DND-41 (cell line): ENCODE results near the gene SNX17.

Experiments used
- ATAC-seq: fragments of 200-7000 bp; cut with Tn5 transposase; 3 replicates; pipeline ENCODE4 v1.9.1; 2021; ENCODE audit warnings: low read depth; ENCODE audit not compliant: insufficient read depth
- DNase-seq: peaks from one replicate; pipeline ENCODE4 v3.0.0-alpha.2; 2020
- H2AFZ ChIP-seq: 2 replicates; pipeline ENCODE4 v1.6.0; 2012; ENCODE audit warnings: low read depth, low read length
- H3K27ac ChIP-seq: 2 replicates; pipeline ENCODE4 v1.5.1; 2012; ENCODE audit warnings: low read length, inconsistent platforms
- H3K27me3 ChIP-seq: fragments of 200-600 bp; sonication (generic); 2 replicates; pipeline ENCODE4 v1.6.0; 2012; ENCODE audit warnings: low read length, mild to moderate bottlenecking, inconsistent platforms; ENCODE audit not compliant: insufficient read depth, poor library complexity
- H3K36me3 ChIP-seq: 2 replicates; pipeline ENCODE4 v1.5.1; 2012; ENCODE audit warnings: low read length, inconsistent platforms; ENCODE audit not compliant: insufficient read depth
- H3K4me1 ChIP-seq: 2 replicates; pipeline ENCODE4 v1.5.1; 2012; ENCODE audit warnings: mild to moderate bottlenecking, low read length; ENCODE audit not compliant: insufficient read depth
- H3K4me2 ChIP-seq: 2 replicates; pipeline ENCODE4 v1.6.0; 2012; ENCODE audit warnings: mild to moderate bottlenecking, moderate library complexity, low read length, inconsistent platforms; ENCODE audit not compliant: insufficient read depth
- H3K4me3 ChIP-seq, 2 experiments: fragments of 200-600 bp in 1 of 2; shearing (Covaris generic) in 1 of 2; 2 replicates each; pipeline ENCODE4 v1.5.1; 2012 to 2016; ENCODE audit warnings: inconsistent platforms in 2 of 2, low read length in 2 of 2, mild to moderate bottlenecking in 2 of 2, low read depth in 1 of 2, moderate library complexity in 1 of 2
- H3K79me2 ChIP-seq: 2 replicates; pipeline ENCODE4 v1.6.0; 2012; ENCODE audit warnings: low read length, inconsistent platforms; ENCODE audit not compliant: insufficient read depth
- H3K9ac ChIP-seq: 2 replicates; pipeline ENCODE4 v1.6.0; 2012; ENCODE audit warnings: low read depth, mild to moderate bottlenecking, inconsistent platforms, low read length, moderate library complexity
- H3K9me3 ChIP-seq: 2 replicates; pipeline ENCODE4 v1.5.1; 2012; ENCODE audit warnings: low read length, moderate library complexity, mild to moderate bottlenecking, inconsistent platforms; ENCODE audit not compliant: insufficient read depth, severe bottlenecking
- H4K20me1 ChIP-seq: 2 replicates; pipeline ENCODE4 v1.6.0; 2012; ENCODE audit warnings: low read length; ENCODE audit not compliant: insufficient read depth
- CTCF ChIP-seq: IDR thresholded peaks from 2 replicates; pipeline ENCODE4 v1.5.1; 2012; ENCODE audit warnings: borderline replicate concordance, low read length, moderate library complexity, mild to moderate bottlenecking; ENCODE audit not compliant: poor library complexity, severe bottlenecking; ENCODE audit errors: extremely low read depth
- EZH2 ChIP-seq: IDR thresholded peaks from 3 replicates; pipeline ENCODE4 v1.6.1; 2012; ENCODE audit warnings: borderline replicate concordance, low read depth, mild to moderate bottlenecking, moderate library complexity, low read length, inconsistent platforms; ENCODE audit not compliant: severe bottlenecking

The SNX17 gene

GRCh38 chr2:27322766-27323595, 47.4 kb upstream of the SNX17 start, which contains the start of gene MPV17:
Gene MPV17, minus strand, starts transcription at chr2:27323097. Its CDS starts 580 bp downstream, at chr2:27322517.
- H2AFZ ChIP-seq, result peak within 1 kb of the TSS; percentile 92

GRCh38 chr2:27323596-27324285, 46.7 kb upstream of the SNX17 start:
- Histone ChIP-seq H4K20me1 (peaks cover 6% of the 10 kb centered on the region; the same call in 1 of the 2 replicates), H3K79me2 (peaks cover 35% of the 10 kb centered on the region), H3K4me3 (peak overlapping the region; percentile 89 to 91), H3K4me2 (peak overlapping the region; percentile 90), H3K9me3 (no peaks in the 10 kb centered on the region), H3K27me3 (no peaks in the 10 kb centered on the region), H2AFZ (peak overlapping the region; percentile 92), H3K27ac (peak overlapping the region; percentile 92), H3K36me3 (peaks cover 37% of the 10 kb centered on the region), H3K4me1 (peaks cover 35% of the 10 kb centered on the region), H3K9ac (peak overlapping the region; percentile 86)
- no peak for DNase-seq
- TF ChIP-seq EZH2, result no peak
- no peak for TF ChIP-seq CTCF
- ATAC-seq, result peak; percentile 12; the same call in 1 of the 3 replicates

More at GRCh38 chr2:27322766-27323595, 47.4 kb upstream of the SNX17 start, which contains the start of gene MPV17:
- peak; percentile 95 for ATAC-seq
- H3K4me2 ChIP-seq, result peak within 1 kb of the TSS; percentile 90
- peak within 1 kb of the TSS; percentile 92 for H3K27ac ChIP-seq
- no peak for TF ChIP-seq EZH2
- no peak for TF ChIP-seq CTCF
- peak; percentile 88 for DNase-seq
- peak within 1 kb of the TSS; percentile 86 for H3K9ac ChIP-seq
- no peaks in the 10 kb centered on the region for H3K9me3 ChIP-seq
- H3K4me3 ChIP-seq, result peak within 1 kb of the TSS; percentile 89 to 91
- peaks cover 6% of the 10 kb centered on the region; the same call in 1 of the 2 replicates for H4K20me1 ChIP-seq
- peaks cover 35% of the 10 kb centered on the region for H3K4me1 ChIP-seq
- peaks cover 29% of the 10 kb centered on the region for H3K36me3 ChIP-seq
- no peaks in the 10 kb centered on the region for H3K27me3 ChIP-seq
- H3K79me2 ChIP-seq, result peaks cover 35% of the 10 kb centered on the region

GRCh38 chr2:27324720-27325119, 45.7 kb upstream of the SNX17 start:
- Histone ChIP-seq H3K27me3 (no peaks in the 10 kb centered on the region), H3K9ac (no peak overlapping the region), H3K79me2 (peaks cover 35% of the 10 kb centered on the region), H3K36me3 (peaks cover 43% of the 10 kb centered on the region), H3K27ac (no peak overlapping the region), H3K4me3 (no peak overlapping the region), H4K20me1 (peaks cover 6% of the 10 kb centered on the region; the same call in 1 of the 2 replicates), H2AFZ (no peak overlapping the region), H3K4me2 (peak overlapping the region; percentile 90; the same call in 1 of the 2 replicates), H3K9me3 (no peaks in the 10 kb centered on the region), H3K4me1 (peaks cover 35% of the 10 kb centered on the region)
- TF ChIP-seq CTCF (no peak), EZH2 (no peak)
- DNase-seq, result no peak
- ATAC-seq, result no peak
